Embryonic facial prominence (tissue), 1 donor: ENCODE measurements around the gene CHN2.
"Not testable (repeated sequence)": the region's sequence is repeated elsewhere in the genome, so short reads cannot be mapped to it uniquely, and the experiment has no call there.

Experiments
- DNase-seq: peaks from one replicate; pipeline ENCODE4 v3.0.0-alpha.2; 2016; ENCODE audit errors: extremely low spot score

The CHN2 gene

GRCh38 chr7:29488203-29488970 is 293.8 kb downstream of the CHN2 start:
- DNase-seq: no peak

GRCh38 chr7:29488977-29489376 is 294.4 kb downstream of the CHN2 start:
- DNase-seq: no peak

GRCh38 chr7:29490094-29490607 is 295.6 kb downstream of the CHN2 start:
- no peak for DNase-seq

DNA sequence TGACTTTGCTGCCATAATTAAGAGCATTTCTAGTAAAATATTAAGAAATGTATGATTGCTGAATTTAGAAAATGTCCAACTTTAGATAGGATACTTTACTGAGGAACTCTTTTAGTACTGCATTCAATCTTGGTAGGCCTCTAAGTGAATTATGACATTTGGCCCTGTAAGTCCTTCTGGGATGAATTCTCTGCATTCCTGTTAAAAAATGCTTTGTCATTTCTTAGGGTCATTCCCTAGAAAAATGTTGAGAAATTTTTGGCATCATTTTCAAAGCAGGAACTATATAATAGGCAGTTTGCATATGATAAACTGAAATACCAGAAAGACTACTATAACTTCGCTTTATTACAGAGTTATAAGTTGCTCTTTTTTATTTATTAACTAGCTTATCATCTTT is 299.8 kb downstream of the CHN2 start:
- DNase-seq: no peak

GRCh38 chr7:29495653-29496052 is 301.1 kb downstream of the CHN2 start:
- no peak for DNase-seq

GRCh38 chr7:29496355-29497020 is 301.9 kb downstream of the CHN2 start:
- DNase-seq: no peak

DNA sequence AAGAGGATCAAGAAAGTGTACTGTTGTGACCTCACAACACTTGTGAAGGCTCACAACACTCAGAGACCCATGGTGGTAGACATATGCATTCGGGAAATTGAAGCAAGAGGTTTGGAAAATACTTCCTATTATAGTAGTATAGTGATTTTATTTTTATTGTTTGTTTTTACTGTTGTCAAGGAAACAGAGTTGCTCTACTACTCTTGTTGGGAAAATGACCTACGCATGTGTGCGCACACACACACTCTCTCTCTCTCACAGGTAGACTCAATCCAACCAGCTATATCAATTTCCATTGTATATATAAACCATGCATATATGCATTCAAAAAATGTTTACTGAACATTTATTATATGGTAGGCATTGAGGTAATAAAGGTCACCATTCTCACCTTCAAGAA is 305.4 kb downstream of the CHN2 start:
- DNase-seq: no peak

GRCh38 chr7:29500719-29501118 is 306.1 kb downstream of the CHN2 start:
- no peak for DNase-seq

DNA sequence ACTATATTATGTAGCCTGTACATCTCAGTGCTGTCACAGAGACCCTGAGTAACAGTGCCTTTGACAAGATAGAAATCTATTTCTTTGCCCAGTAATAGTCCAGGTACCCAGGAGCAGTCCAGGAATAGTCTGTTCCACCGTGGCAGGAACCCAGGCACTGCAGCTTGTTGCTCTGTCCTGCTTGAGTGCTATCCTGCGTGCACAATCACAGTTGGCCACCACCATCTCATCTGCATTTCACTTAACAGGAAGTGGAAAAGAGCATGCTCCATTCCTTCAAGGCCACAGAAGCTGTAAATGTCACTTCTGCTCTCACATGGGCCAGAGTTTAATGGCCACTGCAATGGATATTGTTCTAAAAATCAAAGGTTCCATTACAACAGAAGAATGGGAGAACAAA is 307.6 kb downstream of the CHN2 start:
- DNase-seq: no peak

- no peak for DNase-seq
Measured at GRCh38 chr7:29505931-29506330, 311.4 kb downstream of the CHN2 start.

DNA sequence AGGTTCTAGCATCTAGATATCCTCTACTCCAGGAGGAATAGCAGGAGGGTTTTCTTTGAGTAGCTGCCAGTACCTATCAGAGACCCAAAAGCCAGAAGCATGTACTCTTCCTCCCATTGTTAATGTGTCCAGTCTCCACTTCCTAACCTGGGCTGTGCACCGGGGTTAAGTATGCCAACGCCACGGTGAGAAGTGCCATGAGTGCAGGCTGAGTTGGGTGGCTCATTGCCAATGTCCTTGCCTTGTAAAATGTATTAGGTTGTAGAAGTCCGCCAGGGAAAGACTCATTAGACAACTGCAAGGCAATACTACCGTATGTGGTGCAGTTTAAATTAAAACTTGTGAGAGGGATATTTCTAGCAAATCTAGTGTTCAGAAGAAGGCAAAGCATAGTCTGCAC is 314.0 kb downstream of the CHN2 start:
- DNase-seq: no peak

GRCh38 chr7:29510028-29510427 is 315.5 kb downstream of the CHN2 start:
- DNase-seq: no peak

GRCh38 chr7:29511337-29511736 is 316.8 kb downstream of the CHN2 start:
- no peak for DNase-seq

GRCh38 chr7:29511851-29512250 is 317.3 kb downstream of the CHN2 start:
- DNase-seq: no peak

GRCh38 chr7:29516491-29516890 is 321.9 kb downstream of the CHN2 start:
- no peak for DNase-seq

- DNase-seq: no peak
Measured at GRCh38 chr7:29518616-29519015, 324.0 kb downstream of the CHN2 start.

DNA sequence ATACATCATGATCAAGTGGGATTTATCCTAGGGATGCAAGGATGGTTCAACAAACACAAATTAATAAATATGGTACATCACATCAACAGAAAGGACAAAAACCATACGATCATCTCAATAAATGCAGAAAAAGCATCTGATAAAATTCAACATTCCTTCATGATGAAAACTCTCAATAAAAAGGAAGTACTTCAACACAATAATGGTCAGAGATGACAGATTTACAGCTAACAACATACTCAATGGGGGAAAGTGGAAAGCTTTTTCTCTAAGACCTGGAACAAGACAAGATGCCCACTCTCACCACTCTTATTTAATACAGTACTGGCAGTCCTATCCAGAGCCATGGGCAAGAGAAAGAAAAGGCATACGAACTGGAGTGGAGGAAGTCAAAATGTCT is 329.2 kb downstream of the CHN2 start:
- DNase-seq: no peak

DNA sequence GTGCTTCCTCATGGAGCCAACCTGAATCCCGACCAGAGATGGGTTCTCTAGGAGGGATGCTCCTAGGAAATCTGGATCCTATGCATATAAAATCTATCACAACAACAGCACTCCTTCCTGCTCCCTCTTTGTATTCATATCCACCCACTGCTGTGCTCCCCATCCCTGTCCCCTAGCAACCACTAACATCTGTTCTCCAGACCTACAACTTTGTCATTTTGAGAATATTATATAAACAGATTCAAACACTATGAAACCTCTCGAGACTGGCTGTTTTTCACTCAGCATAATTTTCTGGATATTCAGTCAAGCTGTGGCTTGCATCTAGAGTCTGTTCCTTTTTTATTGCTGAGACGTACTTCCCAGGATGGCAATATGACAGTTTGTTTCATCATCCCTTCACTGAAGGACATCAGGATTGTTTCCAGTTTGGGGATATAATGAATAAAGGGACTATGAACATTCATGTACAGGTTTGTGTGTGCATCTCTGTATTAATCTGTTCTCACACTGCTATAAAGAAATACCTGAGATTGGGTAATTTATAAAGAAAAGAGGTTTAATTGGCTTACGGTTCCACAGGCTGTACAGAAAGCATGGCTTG is 333.0 kb downstream of the CHN2 start:
- no peak for DNase-seq

- DNase-seq: not testable (repeated sequence)
Measured at GRCh38 chr7:29528526-29528925, 334.0 kb downstream of the CHN2 start.
